ENCODE data around the gene ZNF839. TPM values are rescaled to one million over a fixed set of nuclear protein-coding genes. Genes with fewer than 3 reads are reported as not detected.

ZNF839 gene
- polyA plus RNA-seq, 1 of the 3 experiments (the other 2 are of a cell fraction), result 15.4 TPM

GRCh38 chr14:102389246-102389645, 69.7 kb downstream of the ZNF839 start:
- Histone ChIP-seq H3K27me3 (ENCODE audit: insufficient read depth) (no peaks in the 10 kb centered on the region), H3K9ac (no peak overlapping the region), H4K20me1 (ENCODE audit: insufficient read depth) (no peaks in the 10 kb centered on the region), H3F3A (replicated peaks; ENCODE audit: insufficient read depth) (peaks cover 4% of the 10 kb centered on the region), H3K27ac (ENCODE audit: low read depth in 2 of 2, low read length in 1 of 2) (peak overlapping the region in 1 of 2 experiments; percentile 52; a peak in 2 of 4 replicates), H3K79me2 (ENCODE audit: insufficient read depth) (peaks cover 4% of the 10 kb centered on the region; the same call in 1 of the 2 replicates), H2AFZ (ENCODE audit: low read depth) (no peak overlapping the region), H3K4me3 (ENCODE audit: low read depth in 2 of 2, low read length in 1 of 2) (no peak overlapping the region; a peak in 1 of 4 replicates), H3K4me1 (ENCODE audit: control insufficient read depth in 1 of 2, insufficient read depth in 2 of 2, low read depth in 1 of 2, low read length in 1 of 2) (no peaks in the 10 kb centered on the region), H3K9me2 (no peaks in the 10 kb centered on the region), H3K36me3 (replicated peaks in 1 of 2; ENCODE audit: control insufficient read depth in 1 of 2, insufficient read depth in 2 of 2, low read length in 1 of 2) (peaks cover 0 to 11% of the 10 kb centered on the region in 2 experiments), H3K4me2 (no peak overlapping the region), H3K9me3 (no peaks in the 10 kb centered on the region)
- no peak for TF ChIP-seq YY1 (IDR thresholded peaks at IDR 0.05; ENCODE audit: low read depth)
- no peak for TF ChIP-seq MXI1 (IDR thresholded peaks at IDR 0.05; ENCODE audit: low read depth, low read length)
- TF ChIP-seq FOXM1 (IDR thresholded peaks at IDR 0.05; ENCODE audit: low read depth), result no peak
- no peak for TF ChIP-seq TEAD4 (IDR thresholded peaks at IDR 0.05; ENCODE audit: borderline replicate concordance, insufficient read depth)
- no peak for TF ChIP-seq TCF12 (IDR thresholded peaks at IDR 0.05)
- no peak for TF ChIP-seq EP300 (IDR thresholded peaks at IDR 0.05; ENCODE audit: borderline replicate concordance in 1 of 2, low read depth in 1 of 2, low read length in 1 of 2)
- no peak for TF ChIP-seq RFX5 (IDR thresholded peaks at IDR 0.05; ENCODE audit: low read length)
- TF ChIP-seq CHD2 (IDR thresholded peaks at IDR 0.05; ENCODE audit: low read length, partially characterized antibody), result no peak
- no peak for TF ChIP-seq IRF3 (IDR thresholded peaks at IDR 0.05; ENCODE audit: low read depth, low read length)
- TF ChIP-seq SIN3A (IDR thresholded peaks at IDR 0.05; ENCODE audit: borderline replicate concordance, low read depth, low read length), result no peak
- TF ChIP-seq FOSL2 (IDR thresholded peaks at IDR 0.05; ENCODE audit: borderline replicate concordance, low read depth), result no peak
- no peak for TF ChIP-seq ZBTB33 (IDR thresholded peaks at IDR 0.05; ENCODE audit: borderline replicate concordance, low read depth)
- no peak for TF ChIP-seq FOXJ3 (CRISPR knock-in tag; IDR thresholded peaks at IDR 0.05)
- TF ChIP-seq ELF1 (IDR thresholded peaks at IDR 0.05), result no peak
- no peak for TF ChIP-seq MEF2A (IDR thresholded peaks at IDR 0.05; ENCODE audit: borderline replicate concordance, low read depth)
- TF ChIP-seq, protein P1, sequence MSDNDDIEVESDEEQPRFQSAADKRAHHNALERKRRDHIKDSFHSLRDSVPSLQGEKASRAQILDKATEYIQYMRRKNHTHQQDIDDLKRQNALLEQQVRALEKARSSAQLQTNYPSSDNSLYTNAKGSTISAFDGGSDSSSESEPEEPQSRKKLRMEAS (IDR thresholded peaks at IDR 0.05; ENCODE audit: low read depth), result no peak
- no peak for TF ChIP-seq EZH2phosphoT487 (IDR thresholded peaks at IDR 0.05; ENCODE audit: borderline replicate concordance, low read depth)
- no peak for TF ChIP-seq NRF1 (IDR thresholded peaks at IDR 0.05; ENCODE audit: low read depth, low read length)
- TF ChIP-seq SMC3 (IDR thresholded peaks at IDR 0.05; ENCODE audit: low read depth, low read length), result no peak
- TF ChIP-seq RCOR1 (IDR thresholded peaks at IDR 0.05; ENCODE audit: low read length), result no peak
- 84% methylated on average over 2 of the region's 2 CpGs for WGBS (ENCODE audit: low lambda C conversion rate)
- ChIA-PET POLR2A (no interaction called here), CTCF (interaction anchor here (0.9 to 1.2 kb wide), 2 partner anchors 129 to 135 kb away, joined by 3 to 5 read pairs; no protein-coding TSS in a partner anchor)
- DNase-seq, result no peak
